Measurements from ENCODE around the gene DCTN5. TPM values are rescaled to one million over a fixed set of nuclear protein-coding genes. Genes with fewer than 3 reads are reported as not detected.

Gene DCTN5
- total and polyA plus RNA-seq, 2 of the 13 experiments (the other 11 are each of a cell fraction or from before 2014, with no cell fraction given) = 105 to 207 TPM

- no peak for TF ChIP-seq ZNF564 (CRISPR knock-in tag; IDR thresholded peaks at IDR 0.05)
- TF ChIP-seq ZNF274 (CRISPR knock-in tag; IDR thresholded peaks at IDR 0.05) = peak; percentile 54; the same call in 1 of the 2 replicates
- TF ChIP-seq ARID5B (CRISPR knock-in tag; IDR thresholded peaks at IDR 0.05) = peak; percentile 27; the same call in 1 of the 2 replicates
- TF ChIP-seq DBP (CRISPR knock-in tag; IDR thresholded peaks at IDR 0.05; ENCODE audit: not compliant biosample characterization) = no peak
- TF ChIP-seq MNT (IDR thresholded peaks at IDR 0.05) = no peak
- no peak for TF ChIP-seq GATA4 (IDR thresholded peaks at IDR 0.05; ENCODE audit: borderline replicate concordance, low read depth)
- TF ChIP-seq ZBTB14 (CRISPR knock-in tag; IDR thresholded peaks at IDR 0.05) = no peak
- TF ChIP-seq ARID4A (CRISPR knock-in tag; IDR thresholded peaks at IDR 0.05; ENCODE audit: borderline replicate concordance) = peak; percentile 46; the same call in 1 of the 2 replicates
- no peak for TF ChIP-seq NAIF1 (CRISPR knock-in tag; IDR thresholded peaks at IDR 0.05; ENCODE audit: borderline replicate concordance)
- no peak for TF ChIP-seq ZNF501 (CRISPR knock-in tag; IDR thresholded peaks at IDR 0.05)
- no peak for TF ChIP-seq ZNF503 (CRISPR knock-in tag; IDR thresholded peaks at IDR 0.05)
- no peak for TF ChIP-seq ZNF589 (CRISPR knock-in tag; conservative IDR thresholded peaks at IDR 0.05)
Measured at GRCh38 chr16:23673971-23674614, 32.8 kb downstream of the DCTN5 start (continued).
